H1 (cell line): Measurements from ENCODE around the gene TRABD2B.

Experiments
- CHD2 ChIP-seq: IDR thresholded peaks from 2 replicates; pipeline ENCODE4 v1.6.1; 2012; ENCODE audit warnings: low read length, improper control_type of control experiment
- CTCF ChIP-seq, 3 experiments: IDR thresholded peaks; 1 replicate in 2 of 3; 2 replicates in 1 of 3; pipeline versions ENCODE4 v1.5.1 to v1.6.1; 2011; ENCODE audit warnings: low read length in 3 of 3, mild to moderate bottlenecking in 3 of 3, inconsistent platforms in 2 of 3, low read depth in 1 of 3, moderate library complexity in 1 of 3; ENCODE audit not compliant: insufficient read depth in 1 of 3; ENCODE audit errors: control extremely low read depth in 1 of 3
- EP300 ChIP-seq, 2 experiments: IDR thresholded peaks; 1 replicate in 1 of 2; 2 replicates in 1 of 2; pipeline ENCODE4 v1.6.1; 2011 to 2012; ENCODE audit warnings: low read depth in 2 of 2, low read length in 2 of 2, mild to moderate bottlenecking in 2 of 2, borderline replicate concordance in 1 of 2, inconsistent platforms in 1 of 2, moderate library complexity in 1 of 2
- HDAC6 ChIP-seq: IDR thresholded peaks from one replicate; pipeline ENCODE4 v1.7.1; 2012; ENCODE audit warnings: low read depth, mild to moderate bottlenecking, inconsistent platforms, low read length, moderate library complexity
- JUND ChIP-seq: IDR thresholded peaks from 2 replicates; pipeline ENCODE4 v1.6.1; 2011; ENCODE audit warnings: mild to moderate bottlenecking, improper control_type of control experiment, low read length
- KDM1A ChIP-seq: fragments of 200-600, 300-600 bp; sonication (generic); IDR thresholded peaks from 2 replicates; pipeline ENCODE4 v1.7.1; 2016; ENCODE audit warnings: mild to moderate bottlenecking, low read length, borderline replicate concordance
- POLR2A ChIP-seq, 2 experiments: IDR thresholded peaks; 1 replicate in 1 of 2; 2 replicates in 1 of 2; pipeline ENCODE4 v1.6.1; 2011; ENCODE audit warnings: low read depth in 2 of 2, low read length in 2 of 2, mild to moderate bottlenecking in 2 of 2; ENCODE audit errors: control extremely low read depth in 1 of 2
- POLR2AphosphoS5 ChIP-seq: IDR thresholded peaks from 2 replicates; pipeline ENCODE4 v1.6.1; 2011; ENCODE audit warnings: low read depth, low read length
- RXRA ChIP-seq: IDR thresholded peaks from 2 replicates; pipeline ENCODE4 v1.6.1; 2011; ENCODE audit warnings: low read depth, mild to moderate bottlenecking, low read length, moderate library complexity; ENCODE audit not compliant: insufficient read depth
- SP1 ChIP-seq: IDR thresholded peaks from 2 replicates; pipeline ENCODE4 v1.6.1; 2011; ENCODE audit warnings: low read depth, low read length
- TEAD4 ChIP-seq: IDR thresholded peaks from 2 replicates; pipeline ENCODE4 v1.6.1; 2012; ENCODE audit warnings: low read depth, low read length, inconsistent platforms, mixed read lengths

GRCh38 chr1:47852006-47852718 lies 145.0 kb downstream of the TRABD2B start:
- TF ChIP-seq POLR2A (IDR thresholded peaks at IDR 0.05; ENCODE audit: control extremely low read depth in 1 of 2, low read depth in 2 of 2, low read length in 2 of 2) (no peak), SP1 (no peak), CTCF (IDR thresholded peaks at IDR 0.05; ENCODE audit: control extremely low read depth in 1 of 3, insufficient read depth in 1 of 3, low read depth in 1 of 3, low read length in 3 of 3) (no peak), POLR2AphosphoS5 (no peak), RXRA (no peak), KDM1A (no peak), JUND (no peak), TEAD4 (no peak), EP300 (IDR thresholded peaks at IDR 0.05; ENCODE audit: borderline replicate concordance in 1 of 2, low read depth in 2 of 2, low read length in 2 of 2) (no peak), CHD2 (no peak), HDAC6 (no peak)
